Motor neuron (in vitro differentiated cells): Measurements from ENCODE around the gene IQCK. TPM values are rescaled to one million over a fixed set of nuclear protein-coding genes. Genes with fewer than 3 reads are reported as not detected.

Experiments
- ATAC-seq, 8 experiments: fragments of 200-7000 bp; cut with Tn5 transposase; replicated peaks in 6 of 8; 2 replicates each; pipeline ENCODE4 v1.8.0; 2021; ENCODE audit warnings: mild to moderate bottlenecking in 8 of 8, moderate library complexity in 8 of 8
- H3K27ac ChIP-seq, 2 donors: fragments of 250-450 bp; sonication (Bioruptor Pico); 2 replicates each; pipeline ENCODE4 v1.9.0; 2021; ENCODE audit warnings: antibody characterized with exemption in 2 of 2, mild to moderate bottlenecking in 2 of 2, moderate library complexity in 1 of 2
- H3K4me1 ChIP-seq, 2 donors: fragments of 250-450 bp; sonication (Bioruptor Pico); replicated peaks in 1 of 2; 2 replicates each; pipeline ENCODE4 v1.6.1; 2021; ENCODE audit warnings: antibody characterized with exemption in 2 of 2, mild to moderate bottlenecking in 2 of 2, moderate library complexity in 1 of 2
- H3K4me3 ChIP-seq, 5 donors: fragments of 250-450 bp; sonication (Bioruptor Pico); 2 replicates each; pipeline ENCODE4 v1.9.0; 2021; ENCODE audit warnings: antibody characterized with exemption in 5 of 5, mild to moderate bottlenecking in 5 of 5, moderate library complexity in 4 of 5
- WGBS, 10 experiments: fragments of 450-650 bp; shearing (Covaris generic); methylation state at CpG; one replicate each; pipeline ENCODE4 v1.0.0; 2022; 5-methylcytosine and 5-hydroxymethylcytosine counted together
- in situ Hi-C, 9 experiments: fragments of 400-800 bp; cut with MboI; loops; one replicate each; pipeline ENCODE4 v1.15.0; 2021; ENCODE audit warnings: low sequenced_read_pairs in 9 of 9, low pct_unique_long_range_greater_than_20kb in 2 of 9; ENCODE audit not compliant: unreplicated experiment in 9 of 9
- total RNA-seq, 8 experiments: library from RNA; unstranded; fragments of 300-600 nt; gene quantifications; 2 replicates each; pipeline versions ENCODE4 v1.2.3 to v1.2.4, GENCODE V29; 2022

IQCK gene
- total RNA-seq, 8 experiments from 2014 or later, result 7.0 to 44.1 (median 27.7) TPM

GRCh38 chr16:19844945-19845641 lies 127.0 kb downstream of the IQCK start:
- ATAC-seq, result peak; percentile 31 to 98 (median 96)

GRCh38 chr16:19846436-19846835 lies 128.4 kb downstream of the IQCK start:
- in situ Hi-C loops, result no loop called here

More at GRCh38 chr16:19844945-19845641, 127.0 kb downstream of the IQCK start:
- WGBS, 10 experiments, result 0 to 100% (median 14%) methylated on average over 1 to 10 of the region's 11 CpGs
- Histone ChIP-seq H3K27ac (peak overlapping the region in 1 of 2 donors; percentile 25), H3K4me3 (no peak overlapping the region), H3K4me1 (peaks cover 4 to 9% of the 10 kb centered on the region in 2 donors)
- in situ Hi-C loops, result no loop called here

DNA sequence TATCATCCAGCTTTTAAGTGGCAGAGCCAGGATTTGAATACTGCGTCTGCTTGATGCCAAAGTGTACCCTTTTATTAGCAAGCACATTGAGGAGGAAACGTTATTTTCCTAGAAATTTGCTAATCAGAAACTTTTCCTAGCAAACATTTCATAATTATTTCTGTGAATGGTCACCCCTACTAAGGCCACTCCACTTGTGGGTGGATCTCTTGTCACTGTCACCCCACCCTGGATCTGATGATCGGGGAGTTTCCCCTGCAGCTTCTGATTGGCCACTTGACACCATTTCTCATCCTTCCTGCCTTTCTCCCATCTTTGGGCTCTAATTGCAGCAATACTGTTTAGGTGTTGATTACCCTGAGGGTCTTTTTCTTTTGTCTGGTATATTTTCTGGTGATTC lies 130.7 kb downstream of the IQCK start:
- Histone ChIP-seq H3K4me3 (no peak overlapping the region), H3K4me1 (peaks cover 12 to 23% of the 10 kb centered on the region in 2 donors), H3K27ac (no peak overlapping the region)
- 33 to 100% (median 83%) methylated on average over 1 to 3 of the region's 3 CpGs for WGBS, 10 experiments
- no peak for ATAC-seq
- in situ Hi-C loops, result no loop called here

More at GRCh38 chr16:19846436-19846835, 128.4 kb downstream of the IQCK start:
- H3K4me3 ChIP-seq, result no peak overlapping the region
- 11 to 100% (median 88%) methylated on average over 4 to 5 of the region's 5 CpGs; no CpG with 5 or more reads in 1 of the 10 experiments for WGBS, 10 experiments
- H3K27ac ChIP-seq, result no peak overlapping the region
- no peak for ATAC-seq
- peaks cover 4 to 9% of the 10 kb centered on the region in 2 donors for H3K4me1 ChIP-seq

DNA sequence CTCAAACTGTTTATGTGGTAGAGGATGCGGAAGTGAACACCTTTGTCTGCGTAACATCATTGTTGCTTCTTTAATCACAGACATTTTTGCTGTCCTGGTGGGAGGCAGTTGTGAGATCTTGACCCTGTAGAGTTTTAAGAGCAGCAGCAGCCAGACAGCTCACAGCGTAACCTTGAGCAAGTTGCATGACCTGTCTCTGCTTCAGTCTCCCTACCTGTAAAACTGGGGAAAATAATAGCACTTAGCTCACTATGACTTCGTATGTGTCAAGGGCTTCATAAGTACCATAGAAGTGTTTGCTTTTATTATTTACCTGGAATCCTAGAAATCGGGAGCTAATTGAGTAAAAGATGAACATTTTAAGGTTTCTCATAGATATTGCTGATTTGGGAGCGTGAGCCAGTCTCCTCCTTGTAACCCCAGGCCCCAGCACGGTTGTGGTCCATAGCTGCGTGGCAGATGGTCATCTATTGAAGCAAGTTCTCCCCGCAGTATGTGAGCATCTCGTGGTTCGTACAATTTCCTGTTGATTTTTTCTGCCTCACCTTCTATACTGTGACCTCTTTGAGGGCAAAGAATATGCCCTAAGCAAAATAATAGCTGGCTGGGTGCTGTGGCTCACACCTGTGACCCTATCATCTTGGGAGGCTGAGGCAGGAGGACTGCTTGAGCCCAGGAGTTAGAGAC lies 132.2 kb downstream of the IQCK start:
- no peak for ATAC-seq
- in situ Hi-C loops, result no loop called here
- 72 to 100% (median 92%) methylated on average over 1 to 10 of the region's 11 CpGs for WGBS, 10 experiments
- Histone ChIP-seq H3K4me1 (peaks cover 21 to 34% of the 10 kb centered on the region in 2 donors), H3K27ac (no peak overlapping the region), H3K4me3 (no peak overlapping the region)

GRCh38 chr16:19851476-19851875 lies 133.4 kb downstream of the IQCK start:
- Histone ChIP-seq H3K4me1 (peaks cover 32 to 41% of the 10 kb centered on the region in 2 donors), H3K4me3 (no peak overlapping the region), H3K27ac (no peak overlapping the region)
- peak in 2 of 8 experiments; percentile 38 to 39 for ATAC-seq
- WGBS, 10 experiments, result 18 to 88% (median 71%) methylated on average over 2 to 5 of the region's 7 CpGs; no CpG with 5 or more reads in 3 of the 10 experiments
- in situ Hi-C loops, result no loop called here

- Histone ChIP-seq H3K4me3 (no peak overlapping the region), H3K27ac (peak overlapping the region; percentile 17 to 53), H3K4me1 (peaks cover 32 to 51% of the 10 kb centered on the region in 2 donors)
- peak in 6 of 8 experiments; percentile 3 to 56 (median 22) for ATAC-seq
- WGBS, 10 experiments, result 40 to 100% (median 84%) methylated on average over 1 to 8 of the region's 8 CpGs; no CpG with 5 or more reads in 3 of the 10 experiments
- in situ Hi-C loops, result no loop called here
Measured at GRCh38 chr16:19853132-19853741, 135.2 kb downstream of the IQCK start.

- WGBS, 10 experiments, result 0 to 73% (median 13%) methylated on average over 1 to 7 of the region's 7 CpGs; no CpG with 5 or more reads in 3 of the 10 experiments
- H3K4me1 ChIP-seq, result peaks cover 35 to 58% of the 10 kb centered on the region in 2 donors
- ATAC-seq, result peak; percentile 53 to 82 (median 70)
- in situ Hi-C loops, result no loop called here
- peak overlapping the region; percentile 33 to 53 for H3K27ac ChIP-seq
- H3K4me3 ChIP-seq, result no peak overlapping the region
Measured at GRCh38 chr16:19853742-19854542, 135.9 kb downstream of the IQCK start.

DNA sequence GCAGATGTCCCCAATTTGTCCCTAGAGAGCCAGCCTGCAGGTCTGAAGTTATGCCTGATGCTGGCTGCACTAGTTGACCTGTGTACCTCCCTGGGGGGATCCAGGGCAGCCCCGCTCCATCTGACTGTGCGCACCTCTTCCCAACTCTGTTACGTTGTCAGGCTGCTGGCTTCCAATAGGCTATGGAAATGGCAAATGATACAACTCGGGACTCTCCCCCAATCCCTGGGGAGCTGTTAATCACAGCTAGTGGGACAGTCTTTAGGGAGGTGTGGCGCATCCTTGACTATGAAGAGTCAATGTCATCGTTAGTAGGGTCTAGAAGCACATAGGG lies 136.4 kb downstream of the IQCK start:
- Histone ChIP-seq H3K27ac (peak overlapping the region; percentile 19 to 53), H3K4me3 (no peak overlapping the region), H3K4me1 (peaks cover 41 to 64% of the 10 kb centered on the region in 2 donors)
- WGBS, 10 experiments, result 0 to 80% (median 63%) methylated on average over 1 to 6 of the region's 6 CpGs; no CpG with 5 or more reads in 2 of the 10 experiments
- peak in 5 of 8 experiments; percentile 25 to 88 (median 87) for ATAC-seq
- in situ Hi-C loops, result no loop called here

DNA sequence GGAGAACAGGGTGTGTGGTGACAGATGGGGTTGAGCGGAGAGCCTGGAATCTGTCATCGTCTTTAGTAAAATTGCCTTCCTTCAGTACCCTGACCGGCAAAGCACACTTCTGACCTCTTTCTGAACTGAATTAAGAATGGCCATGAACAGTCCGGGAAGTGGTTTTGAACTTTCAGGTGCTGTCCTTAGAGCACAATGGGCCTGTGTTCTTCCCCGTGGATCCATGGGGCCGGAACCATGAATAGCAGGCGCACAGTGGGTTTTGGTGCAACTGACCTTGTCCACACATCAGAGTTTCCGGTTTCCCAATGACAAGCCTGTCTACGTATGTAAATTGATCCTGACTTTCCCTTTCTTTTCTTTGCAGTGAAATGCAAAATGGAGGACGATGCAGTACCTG lies 138.0 kb downstream of the IQCK start:
- in situ Hi-C loops, result no loop called here
- Histone ChIP-seq H3K4me1 (peaks cover 51 to 78% of the 10 kb centered on the region in 2 donors), H3K4me3 (no peak overlapping the region), H3K27ac (no peak overlapping the region)
- ATAC-seq, result no peak
- WGBS, 10 experiments, result 20 to 100% (median 66%) methylated on average over 1 to 8 of the region's 10 CpGs; no CpG with 5 or more reads in 2 of the 10 experiments

GRCh38 chr16:19857593-19858339 lies 139.7 kb downstream of the IQCK start:
- Histone ChIP-seq H3K27ac (no peak overlapping the region), H3K4me3 (no peak overlapping the region), H3K4me1 (peaks cover 66 to 90% of the 10 kb centered on the region in 2 donors)
- WGBS, 10 experiments, result 57 to 100% (median 80%) methylated on average over 1 to 15 of the region's 16 CpGs
- no peak for ATAC-seq
- in situ Hi-C loops, result no loop called here

- 25 to 100% (median 75%) methylated on average over 1 to 10 of the region's 22 CpGs; no CpG with 5 or more reads in 1 of the 10 experiments for WGBS, 10 experiments
- no peak overlapping the region for H3K27ac ChIP-seq
- peaks cover 60 to 83% of the 10 kb centered on the region in 2 donors for H3K4me1 ChIP-seq
- no peak overlapping the region for H3K4me3 ChIP-seq
- in situ Hi-C loops, result no loop called here
- no peak for ATAC-seq
Measured at GRCh38 chr16:19858340-19859018, 140.4 kb downstream of the IQCK start.
